ENCODE measurements around the gene DLG3.
"Not testable (repeated sequence)": the region's sequence is repeated elsewhere in the genome, so short reads cannot be mapped to it uniquely, and the experiment has no call there.

The DLG3 gene

GRCh38 chrX:70444326-70444945 is at the start of gene DLG3:
Gene DLG3 (plus strand): TSS chrX:70444835. CDS start chrX:70445202, 367 bp downstream.
- H3K36me3 ChIP-seq (ENCODE audit: control insufficient read depth in 2 of 2, insufficient read depth in 2 of 2, low read length in 2 of 2), result no peaks in the 10 kb centered on the region
- H3K4me3 ChIP-seq (ENCODE audit: low read length in 2 of 2), result no peak within 1 kb of the TSS
- H3K4me1 ChIP-seq (ENCODE audit: control insufficient read depth in 2 of 2, insufficient read depth in 2 of 2, low read length in 2 of 2), result peaks cover 0 to 2% of the 10 kb centered on the region in 2 donors
- H3K27me3 ChIP-seq (ENCODE audit: control insufficient read depth in 2 of 2, insufficient read depth in 2 of 2, low read length in 2 of 2), result peaks cover 25 to 33% of the 10 kb centered on the region in 2 donors
- H3K9ac ChIP-seq (ENCODE audit: low read depth in 1 of 2, low read length in 2 of 2), result no peak within 1 kb of the TSS
- no peak within 1 kb of the TSS for H3K27ac ChIP-seq (ENCODE audit: low read depth in 2 of 2, low read length in 2 of 2)
- H3K9me3 ChIP-seq (ENCODE audit: control insufficient read depth in 2 of 2, low read length in 2 of 2), result no peaks in the 10 kb centered on the region

DNA sequence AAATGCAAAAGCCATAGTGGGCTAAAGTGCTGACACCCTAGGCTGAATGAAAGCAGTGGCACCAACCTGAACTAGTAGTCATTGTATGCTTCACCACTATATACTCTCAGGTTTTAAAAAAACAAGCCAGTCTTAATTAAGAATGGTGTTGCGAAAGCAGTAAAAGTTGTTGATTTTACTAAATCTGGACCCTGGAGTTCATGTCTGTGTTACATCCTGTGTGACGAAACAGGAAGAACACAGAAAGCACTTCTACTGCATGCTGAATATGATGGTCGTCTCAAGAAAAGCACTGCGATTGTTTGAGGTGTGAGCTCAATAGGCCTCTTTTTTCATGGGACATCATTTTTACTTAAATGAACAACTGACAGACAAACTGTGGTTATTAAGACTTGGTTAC is 45.7 kb upstream of the DLG3 start:
- Histone ChIP-seq H3K4me1 (ENCODE audit: control insufficient read depth in 2 of 2, insufficient read depth in 2 of 2, low read length in 2 of 2) (no peaks in the 10 kb centered on the region), H3K9me3 (ENCODE audit: control insufficient read depth in 2 of 2, low read length in 2 of 2) (no peaks in the 10 kb centered on the region), H3K27ac (ENCODE audit: low read depth in 2 of 2, low read length in 2 of 2) (no peak overlapping the region), H3K9ac (ENCODE audit: low read depth in 1 of 2, low read length in 2 of 2) (no peak overlapping the region), H3K4me3 (ENCODE audit: low read length in 2 of 2) (no peak overlapping the region), H3K36me3 (ENCODE audit: control insufficient read depth in 2 of 2, insufficient read depth in 2 of 2, low read length in 2 of 2) (no peaks in the 10 kb centered on the region), H3K27me3 (ENCODE audit: control insufficient read depth in 2 of 2, insufficient read depth in 2 of 2, low read length in 2 of 2) (peaks cover 0 to 3% of the 10 kb centered on the region in 2 donors)

DNA sequence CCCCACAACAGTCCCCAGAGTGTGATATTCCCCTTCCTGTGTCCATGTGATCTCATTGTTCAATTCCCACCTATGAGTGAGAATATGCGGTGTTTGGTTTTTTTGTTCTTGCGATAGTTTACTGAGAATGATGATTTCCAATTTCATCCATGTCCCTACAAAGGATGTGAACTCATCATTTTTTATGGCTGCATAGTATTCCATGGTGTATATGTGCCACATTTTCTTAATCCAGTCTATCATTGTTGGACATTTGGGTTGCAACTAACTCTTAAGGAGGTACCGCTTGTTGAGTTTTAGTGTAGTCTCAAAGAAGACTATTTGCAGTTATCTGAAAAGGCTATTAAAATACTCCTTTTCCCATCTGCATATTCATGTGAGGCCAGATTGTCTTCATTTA is 44.5 kb upstream of the DLG3 start:
- H3K36me3 ChIP-seq (ENCODE audit: control insufficient read depth in 2 of 2, insufficient read depth in 2 of 2, low read length in 2 of 2); H3K27me3 ChIP-seq (ENCODE audit: control insufficient read depth in 2 of 2, insufficient read depth in 2 of 2, low read length in 2 of 2); H3K9ac ChIP-seq (ENCODE audit: low read depth in 1 of 2, low read length in 2 of 2); H3K27ac ChIP-seq (ENCODE audit: low read depth in 2 of 2, low read length in 2 of 2); H3K9me3 ChIP-seq (ENCODE audit: control insufficient read depth in 2 of 2, low read length in 2 of 2); H3K4me1 ChIP-seq (ENCODE audit: control insufficient read depth in 2 of 2, insufficient read depth in 2 of 2, low read length in 2 of 2); H3K4me3 ChIP-seq (ENCODE audit: low read length in 2 of 2): not testable (repeated sequence)

- H3K9me3 ChIP-seq (ENCODE audit: control insufficient read depth in 2 of 2, low read length in 2 of 2), result no peaks in the 10 kb centered on the region
Observed at GRCh38 chrX:70402721-70403120, 41.9 kb upstream of the DLG3 start.

DNA sequence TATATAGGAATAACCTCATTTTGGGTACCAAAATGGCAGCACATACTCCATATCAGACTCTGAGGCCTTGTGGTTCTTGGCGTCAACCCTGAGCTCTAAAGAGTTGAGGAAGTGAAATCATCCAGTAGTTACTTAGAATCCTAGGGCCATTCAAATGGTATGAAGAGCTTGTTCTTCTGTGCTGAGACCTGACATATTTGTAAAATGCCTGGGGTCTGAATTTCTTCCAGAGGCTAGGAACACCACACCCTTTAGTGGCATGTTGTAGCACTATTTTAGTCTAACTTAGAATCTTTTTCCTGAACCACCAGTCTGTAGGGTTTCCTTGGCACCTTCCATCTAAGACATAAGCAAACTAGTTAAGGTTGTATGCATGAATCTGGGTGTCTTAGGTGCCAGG is 39.6 kb upstream of the DLG3 start:
- Histone ChIP-seq H3K9me3 (ENCODE audit: control insufficient read depth in 2 of 2, low read length in 2 of 2) (no peaks in the 10 kb centered on the region), H3K4me1 (ENCODE audit: control insufficient read depth in 2 of 2, insufficient read depth in 2 of 2, low read length in 2 of 2) (no peaks in the 10 kb centered on the region), H3K9ac (ENCODE audit: low read depth in 1 of 2, low read length in 2 of 2) (no peak overlapping the region), H3K27ac (ENCODE audit: low read depth in 2 of 2, low read length in 2 of 2) (no peak overlapping the region), H3K27me3 (ENCODE audit: control insufficient read depth in 2 of 2, insufficient read depth in 2 of 2, low read length in 2 of 2) (peaks cover 0 to 3% of the 10 kb centered on the region in 2 donors), H3K36me3 (ENCODE audit: control insufficient read depth in 2 of 2, insufficient read depth in 2 of 2, low read length in 2 of 2) (no peaks in the 10 kb centered on the region), H3K4me3 (ENCODE audit: low read length in 2 of 2) (no peak overlapping the region)

More at GRCh38 chrX:70402721-70403120, 41.9 kb upstream of the DLG3 start:
- Histone ChIP-seq H3K27me3 (ENCODE audit: control insufficient read depth in 2 of 2, insufficient read depth in 2 of 2, low read length in 2 of 2) (peaks cover 0 to 3% of the 10 kb centered on the region in 2 donors), H3K27ac (ENCODE audit: low read depth in 2 of 2, low read length in 2 of 2) (no peak overlapping the region), H3K9ac (ENCODE audit: low read depth in 1 of 2, low read length in 2 of 2) (no peak overlapping the region), H3K36me3 (ENCODE audit: control insufficient read depth in 2 of 2, insufficient read depth in 2 of 2, low read length in 2 of 2) (no peaks in the 10 kb centered on the region), H3K4me3 (ENCODE audit: low read length in 2 of 2) (no peak overlapping the region), H3K4me1 (ENCODE audit: control insufficient read depth in 2 of 2, insufficient read depth in 2 of 2, low read length in 2 of 2) (no peaks in the 10 kb centered on the region)

DNA sequence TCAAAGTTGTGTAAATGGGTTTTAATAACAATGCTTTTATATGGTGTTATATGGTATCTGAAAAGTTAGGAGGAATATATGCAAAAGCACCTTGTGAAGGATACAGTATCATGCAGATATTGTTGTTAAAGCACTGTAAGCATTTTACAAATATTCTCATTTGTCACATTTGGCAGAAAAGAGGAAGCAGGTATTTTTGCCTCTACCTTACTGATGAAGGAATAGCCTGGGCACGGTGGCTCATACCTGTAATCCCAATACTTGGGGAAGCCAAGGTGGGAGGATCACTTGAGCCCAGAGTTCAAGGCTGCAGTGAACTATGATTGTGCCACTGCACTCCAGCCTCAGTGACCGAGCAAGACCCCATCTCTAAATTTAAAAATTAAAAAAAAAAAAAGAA is 33.7 kb upstream of the DLG3 start:
- Histone ChIP-seq H3K36me3 (ENCODE audit: control insufficient read depth in 2 of 2, insufficient read depth in 2 of 2, low read length in 2 of 2) (no peaks in the 10 kb centered on the region), H3K27me3 (ENCODE audit: control insufficient read depth in 2 of 2, insufficient read depth in 2 of 2, low read length in 2 of 2) (no peaks in the 10 kb centered on the region), H3K4me3 (ENCODE audit: low read length in 2 of 2) (no peak overlapping the region), H3K27ac (ENCODE audit: low read depth in 2 of 2, low read length in 2 of 2) (no peak overlapping the region), H3K4me1 (ENCODE audit: control insufficient read depth in 2 of 2, insufficient read depth in 2 of 2, low read length in 2 of 2) (no peaks in the 10 kb centered on the region), H3K9me3 (ENCODE audit: control insufficient read depth in 2 of 2, low read length in 2 of 2) (no peaks in the 10 kb centered on the region), H3K9ac (ENCODE audit: low read depth in 1 of 2, low read length in 2 of 2) (no peak overlapping the region)

DNA sequence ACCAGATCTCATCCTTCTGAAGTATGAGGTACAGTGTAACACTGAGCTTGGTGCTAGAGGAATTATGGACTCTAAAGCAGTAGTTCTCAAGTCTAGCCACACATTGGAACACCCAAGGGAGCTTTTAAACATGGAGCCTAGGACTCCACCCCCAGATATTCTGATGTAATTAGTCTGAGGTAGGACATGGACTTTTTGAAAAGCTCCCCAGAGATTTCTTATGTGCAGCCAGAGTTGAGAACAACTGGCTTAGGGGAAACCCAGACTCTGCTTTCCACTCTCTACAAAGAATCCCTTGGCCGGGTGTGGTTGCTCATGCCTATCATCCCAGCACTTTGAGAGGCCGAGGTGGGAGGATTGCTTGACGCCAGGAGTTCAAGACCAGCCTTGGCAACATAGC is 33.2 kb upstream of the DLG3 start:
- Histone ChIP-seq H3K36me3 (ENCODE audit: control insufficient read depth in 2 of 2, insufficient read depth in 2 of 2, low read length in 2 of 2) (no peaks in the 10 kb centered on the region), H3K4me3 (ENCODE audit: low read length in 2 of 2) (no peak overlapping the region), H3K9me3 (ENCODE audit: control insufficient read depth in 2 of 2, low read length in 2 of 2) (no peaks in the 10 kb centered on the region), H3K27ac (ENCODE audit: low read depth in 2 of 2, low read length in 2 of 2) (no peak overlapping the region), H3K4me1 (ENCODE audit: control insufficient read depth in 2 of 2, insufficient read depth in 2 of 2, low read length in 2 of 2) (no peaks in the 10 kb centered on the region), H3K27me3 (ENCODE audit: control insufficient read depth in 2 of 2, insufficient read depth in 2 of 2, low read length in 2 of 2) (no peaks in the 10 kb centered on the region), H3K9ac (ENCODE audit: low read depth in 1 of 2, low read length in 2 of 2) (no peak overlapping the region)

DNA sequence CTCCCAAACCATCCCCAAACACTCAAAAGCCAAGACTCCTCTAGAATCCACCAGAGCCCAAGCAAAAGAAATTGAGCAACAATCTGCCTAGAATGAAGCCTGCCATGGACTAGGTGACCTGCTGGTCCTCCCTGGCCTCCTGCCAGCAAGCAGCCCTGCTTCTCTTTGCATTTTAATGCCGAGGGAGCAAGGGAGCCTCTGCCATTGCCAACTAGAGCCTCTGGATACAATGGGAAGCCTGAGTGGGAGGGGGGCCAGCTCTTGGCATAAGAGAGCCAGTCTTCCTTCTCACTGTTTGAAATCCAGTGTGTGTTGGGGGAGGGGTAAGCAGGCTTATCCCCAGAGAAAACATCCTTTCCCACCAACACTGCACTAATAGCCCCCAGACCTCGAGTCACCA is 23.0 kb upstream of the DLG3 start:
- Histone ChIP-seq H3K9ac (ENCODE audit: low read depth in 1 of 2, low read length in 2 of 2) (no peak overlapping the region), H3K9me3 (ENCODE audit: control insufficient read depth in 2 of 2, low read length in 2 of 2) (no peaks in the 10 kb centered on the region), H3K27me3 (ENCODE audit: control insufficient read depth in 2 of 2, insufficient read depth in 2 of 2, low read length in 2 of 2) (no peaks in the 10 kb centered on the region), H3K27ac (ENCODE audit: low read depth in 2 of 2, low read length in 2 of 2) (no peak overlapping the region), H3K4me1 (ENCODE audit: control insufficient read depth in 2 of 2, insufficient read depth in 2 of 2, low read length in 2 of 2) (peaks cover 5 to 6% of the 10 kb centered on the region in 2 donors), H3K4me3 (ENCODE audit: low read length in 2 of 2) (no peak overlapping the region), H3K36me3 (ENCODE audit: control insufficient read depth in 2 of 2, insufficient read depth in 2 of 2, low read length in 2 of 2) (no peaks in the 10 kb centered on the region)

GRCh38 chrX:70422851-70423341 is 21.7 kb upstream of the DLG3 start, which contains the start of gene GDPD2:
Gene GDPD2 (plus strand): TSS chrX:70423314. CDS start chrX:70424985, 1,671 bp downstream.
- peak within 1 kb of the TSS in 1 of 2 donors; percentile 23 for H3K27ac ChIP-seq (ENCODE audit: low read depth in 2 of 2, low read length in 2 of 2)
- H3K36me3 ChIP-seq (ENCODE audit: control insufficient read depth in 2 of 2, insufficient read depth in 2 of 2, low read length in 2 of 2), result no peaks in the 10 kb centered on the region
- no peaks in the 10 kb centered on the region for H3K27me3 ChIP-seq (ENCODE audit: control insufficient read depth in 2 of 2, insufficient read depth in 2 of 2, low read length in 2 of 2)
- H3K9ac ChIP-seq (ENCODE audit: low read depth in 1 of 2, low read length in 2 of 2), result peak within 1 kb of the TSS; percentile 47 to 67
- H3K4me1 ChIP-seq (ENCODE audit: control insufficient read depth in 2 of 2, insufficient read depth in 2 of 2, low read length in 2 of 2), result peaks cover 5 to 6% of the 10 kb centered on the region in 2 donors
- H3K9me3 ChIP-seq (ENCODE audit: control insufficient read depth in 2 of 2, low read length in 2 of 2), result no peaks in the 10 kb centered on the region
- peak within 1 kb of the TSS; percentile 54 to 55 for H3K4me3 ChIP-seq (ENCODE audit: low read length in 2 of 2)

DNA sequence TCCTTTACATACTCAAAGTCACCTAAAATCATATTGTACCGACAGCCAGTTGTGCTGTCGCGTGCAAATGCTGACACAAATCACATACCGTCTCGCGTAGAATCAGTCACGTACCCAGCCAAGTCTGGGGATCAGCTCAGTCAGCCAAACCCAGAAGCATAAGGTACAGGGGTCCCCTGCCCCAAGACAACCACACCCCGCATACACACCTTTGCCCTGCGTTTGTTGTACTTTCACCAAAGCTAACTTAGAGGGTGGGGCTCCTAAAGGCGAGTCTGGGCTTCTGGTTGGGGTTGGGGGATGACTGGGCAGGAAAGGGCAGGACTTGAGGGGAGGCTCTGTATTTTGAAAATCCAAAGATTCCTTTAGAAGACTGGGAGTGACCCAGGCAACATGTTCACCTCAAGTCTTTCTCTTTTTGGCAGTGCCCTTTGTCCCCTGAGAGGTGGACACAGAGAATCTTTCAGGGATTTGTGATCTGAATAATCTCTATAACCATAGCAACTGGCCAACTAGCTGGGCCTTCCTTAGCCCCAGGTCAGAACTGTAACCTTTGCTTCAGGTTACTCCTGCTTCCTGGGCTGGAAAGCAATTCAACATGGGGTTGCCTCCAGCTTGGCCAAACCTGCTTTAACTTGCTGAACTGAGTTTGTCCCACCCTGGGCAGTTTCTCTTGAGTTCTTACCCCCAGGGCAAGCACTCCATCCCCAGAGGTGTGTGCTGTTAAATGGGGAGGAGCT is 20.5 kb upstream of the DLG3 start:
- no peak overlapping the region for H3K9ac ChIP-seq (ENCODE audit: low read depth in 1 of 2, low read length in 2 of 2)

More for the DNA sequence above, 20.5 kb upstream of the DLG3 start:
- Histone ChIP-seq H3K27me3 (ENCODE audit: control insufficient read depth in 2 of 2, insufficient read depth in 2 of 2, low read length in 2 of 2) (peaks cover 0 to 2% of the 10 kb centered on the region in 2 donors), H3K9me3 (ENCODE audit: control insufficient read depth in 2 of 2, low read length in 2 of 2) (no peaks in the 10 kb centered on the region), H3K27ac (ENCODE audit: low read depth in 2 of 2, low read length in 2 of 2) (no peak overlapping the region), H3K4me1 (ENCODE audit: control insufficient read depth in 2 of 2, insufficient read depth in 2 of 2, low read length in 2 of 2) (peaks cover 5 to 6% of the 10 kb centered on the region in 2 donors), H3K4me3 (ENCODE audit: low read length in 2 of 2) (peak overlapping the region; percentile 54 to 55), H3K36me3 (ENCODE audit: control insufficient read depth in 2 of 2, insufficient read depth in 2 of 2, low read length in 2 of 2) (no peaks in the 10 kb centered on the region)

All from mucosa of rectum (tissue), 2 donors.